Cardiac fibroblast (primary cell): Measurements from ENCODE around the gene SPDYE4.

Experiments used
- DNase-seq, 2 donors: peaks; one replicate each; pipeline versions ENCODE4 v3.0.0 to v3.0.0-alpha.2; 2010; ENCODE audit warnings: low read depth in 2 of 2
- H3K4me3 ChIP-seq, 2 donors: replicated peaks in 1 of 2; 1 replicate in 1 of 2; 2 replicates in 1 of 2; pipeline ENCODE4 v1.5.1; 2011; ENCODE audit warnings: low read depth in 2 of 2, low read length in 2 of 2, mild to moderate bottlenecking in 2 of 2, moderate library complexity in 1 of 2
- CTCF ChIP-seq: IDR thresholded peaks from one replicate; pipeline ENCODE4 v1.5.1; 2011; ENCODE audit warnings: low read depth, mild to moderate bottlenecking, low read length, inconsistent platforms

SPDYE4 gene

GRCh38 chr17:8718001-8718563 lies 40.3 kb downstream of the SPDYE4 start:
- no peak overlapping the region for H3K4me3 ChIP-seq
- TF ChIP-seq CTCF: no peak
- no peak for DNase-seq

GRCh38 chr17:8713878-8714277 lies 44.5 kb downstream of the SPDYE4 start:
- no peak for TF ChIP-seq CTCF
- no peak for DNase-seq
- no peak overlapping the region for H3K4me3 ChIP-seq

- no peak for DNase-seq
- TF ChIP-seq CTCF: no peak
- no peak overlapping the region for H3K4me3 ChIP-seq
These were observed 45.0 kb downstream of the SPDYE4 start for GRCh38 chr17:8713315-8713714.

- no peak for TF ChIP-seq CTCF
- DNase-seq: no peak
- H3K4me3 ChIP-seq: no peak overlapping the region
These were observed 45.6 kb downstream of the SPDYE4 start for GRCh38 chr17:8712698-8713097.

- no peak for DNase-seq
- no peak overlapping the region for H3K4me3 ChIP-seq
- TF ChIP-seq CTCF: no peak
These were observed 47.1 kb downstream of the SPDYE4 start for GRCh38 chr17:8711291-8711690.

GRCh38 chr17:8710813-8711212 lies 47.5 kb downstream of the SPDYE4 start:
- H3K4me3 ChIP-seq: no peak overlapping the region
- TF ChIP-seq CTCF: no peak
- DNase-seq: no peak

GRCh38 chr17:8709006-8709405 lies 49.3 kb downstream of the SPDYE4 start:
- H3K4me3 ChIP-seq: no peak overlapping the region
- TF ChIP-seq CTCF: no peak
- DNase-seq: no peak
